ENCODE data around the gene MATCAP1.

The MATCAP1 gene

DNA sequence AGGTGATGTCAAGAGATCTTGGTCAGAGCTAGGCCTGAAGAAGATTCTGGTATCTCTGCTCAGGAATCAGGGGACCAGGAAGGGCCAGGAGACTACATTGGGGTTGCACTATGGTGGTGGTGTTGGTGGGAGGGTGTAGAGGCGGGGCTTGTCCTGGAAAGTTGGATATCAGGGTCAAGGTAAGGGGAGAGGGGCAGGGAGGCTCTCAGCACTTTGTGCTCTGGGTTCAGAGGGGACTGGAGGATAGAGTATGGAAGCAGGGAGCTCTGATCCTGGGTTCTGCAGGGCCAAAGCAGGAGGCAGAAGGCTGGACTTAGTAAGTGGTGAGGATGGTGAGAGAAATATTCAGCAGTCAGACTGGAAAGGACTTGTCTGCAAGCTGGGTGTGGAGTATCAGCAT lies 10.4 kb downstream of the MATCAP1 start:
- no peak for DNase-seq (ENCODE audit: low read depth)

DNA sequence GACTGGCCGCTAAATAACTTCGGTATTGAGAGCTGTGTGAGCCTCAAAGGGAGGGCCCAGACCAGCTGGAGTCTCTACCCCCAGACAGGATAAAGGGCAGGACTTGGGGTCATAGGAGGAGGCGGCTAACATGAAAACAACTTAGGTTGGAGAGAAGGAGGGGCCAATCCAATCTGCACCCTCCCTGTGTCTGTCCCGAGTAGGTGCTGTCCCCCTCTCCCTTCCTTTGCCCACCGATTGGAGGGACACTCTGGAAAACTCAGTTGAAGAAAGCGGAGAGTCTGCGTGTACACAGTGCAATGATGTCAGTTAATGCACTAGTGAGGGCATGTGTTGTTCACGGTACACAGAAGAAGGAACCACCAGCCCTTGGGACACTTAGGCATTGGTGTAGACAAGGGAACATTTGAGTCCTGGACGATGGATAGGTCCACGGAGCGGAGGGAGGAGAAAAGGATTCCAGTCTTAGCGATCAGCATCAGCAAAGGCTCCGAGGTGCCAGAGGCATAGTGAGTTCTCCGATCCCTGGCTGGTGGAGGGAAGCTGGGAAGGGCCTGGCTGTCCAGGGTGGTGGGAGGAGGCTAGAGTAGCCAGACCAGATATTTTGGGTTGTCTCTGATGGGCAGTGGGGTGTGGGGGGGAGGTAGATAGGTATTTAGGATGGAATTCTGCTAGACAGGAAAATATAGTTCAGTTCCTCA lies 12.7 kb downstream of the MATCAP1 start:
- no peak for DNase-seq (ENCODE audit: low read depth)

GRCh38 chr16:67170168-67170948 lies 13.4 kb downstream of the MATCAP1 start, which contains the start of gene NOL3:
Gene NOL3 (plus strand): TSS chr16:67170538.
- DNase-seq (ENCODE audit: low read depth), result no peak

- no peak for DNase-seq (ENCODE audit: low read depth)
Measured at GRCh38 chr16:67169642-67170167, 14.1 kb downstream of the MATCAP1 start.

GRCh38 chr16:67169011-67169451 lies 14.7 kb downstream of the MATCAP1 start:
- DNase-seq (ENCODE audit: low read depth), result no peak

GRCh38 chr16:67167588-67167987 lies 16.2 kb downstream of the MATCAP1 start:
- DNase-seq (ENCODE audit: low read depth), result no peak

- DNase-seq (ENCODE audit: low read depth), result no peak
Measured at GRCh38 chr16:67166598-67167168, 17.1 kb downstream of the MATCAP1 start.

DNA sequence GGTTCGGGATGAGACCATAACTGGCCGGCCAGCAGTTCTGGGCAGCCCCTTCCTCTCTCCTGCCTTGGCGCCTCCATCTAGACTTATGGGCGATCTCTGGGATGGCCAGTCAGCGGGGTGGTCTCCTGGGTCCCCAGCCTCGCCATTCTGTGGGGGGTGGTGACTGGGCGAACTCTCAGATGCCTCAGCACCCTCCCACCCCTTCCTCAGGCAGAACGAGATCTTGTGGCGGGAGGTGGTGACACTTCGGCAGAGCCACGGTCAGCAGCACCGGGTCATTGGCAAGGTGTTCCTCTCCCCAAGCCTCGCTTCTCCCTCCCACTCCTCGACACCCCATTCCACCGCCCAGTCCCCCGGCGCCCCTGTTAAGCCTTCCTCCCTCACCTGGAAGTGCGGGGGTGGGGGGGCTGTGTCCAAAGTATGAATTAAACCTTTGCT lies 17.6 kb downstream of the MATCAP1 start:
- DNase-seq (ENCODE audit: low read depth), result no peak

- no peak for DNase-seq (ENCODE audit: low read depth)
Measured at GRCh38 chr16:67165121-67166078, 18.4 kb downstream of the MATCAP1 start.

DNA sequence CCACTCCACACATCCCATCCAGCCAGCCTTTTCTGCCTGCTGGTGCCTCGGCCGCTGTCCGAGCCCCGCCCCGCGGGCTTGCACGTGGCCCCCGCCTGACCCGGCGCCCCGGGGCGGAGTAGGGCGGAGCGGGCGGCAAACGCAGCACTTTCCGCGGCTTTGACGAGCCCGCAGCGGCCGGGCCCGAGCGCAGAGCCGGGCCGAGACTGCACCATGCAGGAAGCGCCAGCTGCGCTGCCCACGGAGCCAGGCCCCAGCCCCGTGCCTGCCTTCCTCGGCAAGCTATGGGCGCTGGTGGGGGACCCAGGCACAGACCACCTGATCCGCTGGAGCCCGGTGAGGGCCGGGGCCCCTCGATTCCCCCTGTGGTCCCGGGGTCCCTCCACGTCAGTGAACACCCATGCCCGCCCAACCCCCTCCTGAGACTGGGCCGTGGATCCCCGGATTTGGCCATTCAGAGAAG lies 19.1 kb downstream of the MATCAP1 start, which contains the start of gene HSF4:
Gene HSF4, plus strand, starts transcription at position 147 of the 463 bp plus-strand sequence. Its CDS starts 67 bp downstream, at position 214.
- DNase-seq (ENCODE audit: low read depth), result no peak

DNA sequence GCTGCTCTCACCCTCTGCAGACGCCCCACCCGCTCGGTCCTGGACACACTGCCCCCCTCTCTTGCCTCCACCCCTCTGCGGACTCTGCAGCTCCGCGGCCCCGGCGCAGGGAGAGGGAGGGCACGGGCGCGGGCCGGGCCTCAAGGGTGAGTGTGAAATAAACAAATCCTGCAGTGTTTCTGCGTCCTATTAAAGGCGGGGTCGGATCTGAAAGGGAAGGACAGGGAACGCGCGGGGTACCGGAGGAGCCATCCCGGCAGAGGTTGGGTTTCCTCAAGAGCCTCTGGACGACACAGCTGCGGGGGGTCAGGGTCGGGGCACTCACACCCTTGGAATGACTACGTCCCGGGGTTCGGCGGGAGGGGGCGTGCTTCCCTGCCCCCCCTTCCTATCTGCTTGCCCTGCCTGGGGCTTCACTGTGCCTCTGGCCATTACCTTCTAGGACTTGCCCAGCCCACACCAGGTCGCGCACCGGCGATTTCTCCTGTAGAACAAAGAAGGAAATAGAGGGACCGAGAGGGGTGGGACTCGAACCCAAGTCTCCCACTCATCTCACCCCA lies 19.7 kb downstream of the MATCAP1 start:
- DNase-seq (ENCODE audit: low read depth), result no peak

- DNase-seq (ENCODE audit: low read depth), result no peak
Measured at GRCh38 chr16:67163164-67163998, 20.4 kb downstream of the MATCAP1 start.

DNA sequence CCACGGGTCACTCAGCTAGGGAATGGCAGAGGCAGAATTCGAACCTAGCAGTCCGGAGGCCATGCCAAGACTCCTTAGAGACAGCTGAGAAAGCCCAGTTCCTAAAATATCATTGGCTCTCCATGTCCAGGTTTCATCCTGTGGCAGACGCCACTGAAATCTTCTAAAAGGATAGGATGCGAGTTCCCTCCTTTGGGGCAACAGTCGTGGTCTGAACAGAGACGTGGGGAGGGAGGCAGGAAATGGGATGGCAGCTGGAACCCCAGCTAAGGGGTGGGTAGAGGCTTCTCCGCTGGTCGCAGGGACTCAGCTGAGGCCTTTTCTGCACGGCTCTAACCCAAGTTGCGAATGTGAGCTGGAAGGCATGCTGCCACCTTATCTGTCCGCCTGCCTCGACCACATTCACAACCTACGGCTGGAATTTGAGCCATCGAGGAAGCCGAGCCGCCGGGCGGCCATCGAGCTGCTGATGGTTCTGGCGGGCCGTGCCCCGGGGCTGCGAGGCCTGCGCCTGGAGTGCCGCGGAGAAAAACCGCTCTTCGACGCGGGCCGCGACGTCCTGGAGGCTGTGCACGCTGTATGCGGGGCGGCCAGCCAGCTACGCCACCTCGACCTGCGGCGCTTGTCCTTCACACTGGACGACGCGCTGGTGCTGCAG lies 21.1 kb downstream of the MATCAP1 start:
- DNase-seq (ENCODE audit: low read depth), result no peak

GRCh38 chr16:67161595-67162058 lies 22.1 kb downstream of the MATCAP1 start:
- no peak for DNase-seq (ENCODE audit: low read depth)

GRCh38 chr16:67158637-67159600 lies 24.8 kb downstream of the MATCAP1 start:
- no peak for DNase-seq (ENCODE audit: low read depth)

GRCh38 chr16:67157892-67158635 lies 25.7 kb downstream of the MATCAP1 start:
- no peak for DNase-seq (ENCODE audit: low read depth)

DNA sequence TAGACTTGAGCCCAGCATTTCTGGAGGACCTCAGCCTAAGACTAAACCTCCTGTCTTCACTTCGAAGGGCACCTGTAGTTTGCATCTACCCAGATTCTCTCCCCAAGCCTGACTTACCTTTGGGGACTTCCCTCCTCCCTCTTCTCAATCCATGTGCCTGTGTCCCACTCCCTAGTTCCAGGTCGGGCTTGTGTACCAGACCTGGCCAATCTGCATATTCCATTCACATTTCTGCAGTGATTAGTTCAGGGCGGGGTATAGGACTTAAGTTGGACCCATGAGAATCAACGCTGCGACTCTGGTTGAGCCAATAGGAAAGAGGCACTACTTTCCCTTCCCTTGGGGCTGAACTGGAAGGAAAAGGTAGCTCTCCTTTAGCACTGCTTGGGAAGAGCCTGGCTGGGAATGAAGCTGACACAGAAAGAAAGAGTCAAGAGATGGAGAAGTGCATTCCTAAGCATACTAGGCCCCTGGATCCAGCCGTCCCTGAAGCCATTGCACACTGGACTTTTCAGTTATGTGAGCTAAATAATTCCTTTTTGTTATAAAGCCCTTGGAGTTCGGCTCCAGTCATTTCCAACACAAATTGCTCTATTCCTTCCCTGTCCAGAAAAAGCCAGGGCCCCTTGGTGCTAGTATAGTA lies 26.5 kb downstream of the MATCAP1 start:
- no peak for DNase-seq (ENCODE audit: low read depth)

Measured in HS-27A (cell line).